HFFc6 (cell line): ENCODE results near the gene FAM180B. TPM values are rescaled to one million over a fixed set of nuclear protein-coding genes. Genes with fewer than 3 reads are reported as not detected.
A peak's percentile ranks its signal among the peaks of the same experiment; 100 is the strongest.

Experiments
- DNase-seq: peaks from one replicate; pipeline ENCODE4 v3.0.0-alpha.2; 2018
- H3K27ac Mint-ChIP-seq: 2 replicates; pipeline ENCODE4 v1.8.0; 2020; ENCODE audit warnings: mild to moderate bottlenecking, mixed read lengths
- H3K27me3 Mint-ChIP-seq: 2 replicates; pipeline ENCODE4 v1.8.0; 2021; ENCODE audit warnings: mild to moderate bottlenecking, moderate library complexity, mixed read lengths; ENCODE audit not compliant: insufficient read depth
- H3K36me3 Mint-ChIP-seq: 2 replicates; pipeline ENCODE4 v1.8.0; 2021; ENCODE audit warnings: low read depth, mixed read lengths
- H3K4me1 Mint-ChIP-seq: 2 replicates; pipeline ENCODE4 v1.8.0; 2020; ENCODE audit warnings: low read depth, mixed read lengths
- H3K4me3 Mint-ChIP-seq: 2 replicates; pipeline ENCODE4 v1.8.0; 2020; ENCODE audit warnings: mild to moderate bottlenecking, moderate library complexity, mixed read lengths
- H3K9me3 Mint-ChIP-seq: 2 replicates; pipeline ENCODE4 v1.8.0; 2020; ENCODE audit warnings: mild to moderate bottlenecking, mixed read lengths
- CTCF ChIP-seq: fragments of 200-600 bp; sonication (generic); IDR thresholded peaks from 2 replicates; pipeline ENCODE4 v1.5.0; 2021; ENCODE audit warnings: antibody characterized with exemption, mild to moderate bottlenecking
- total RNA-seq, 6 experiments: library from RNA; stranded (reverse); fragmentation: NEBNext Ultra II Directional; extraction: Animal tissue kit (Norgen Biotek cat#: 25700); gene quantifications; 2 replicates in 1 of 6; 3 replicates in 5 of 6; pipeline ENCODE4 v1.2.3, GENCODE V29; 2021

The FAM180B gene
- total RNA-seq, 6 experiments from 2014 or later = not detected

GRCh38 chr11:47603295-47603694, 16.8 kb downstream of the FAM180B start:
- H3K9me3 Mint-ChIP-seq = no peaks in the 10 kb centered on the region
- no peak overlapping the region for H3K27ac Mint-ChIP-seq

GRCh38 chr11:47605921-47606320, 19.4 kb downstream of the FAM180B start:
- no peaks in the 10 kb centered on the region for H3K36me3 Mint-ChIP-seq
- no peak overlapping the region for H3K27ac Mint-ChIP-seq
- H3K27me3 Mint-ChIP-seq = peaks cover 6% of the 10 kb centered on the region
- TF ChIP-seq CTCF = no peak
- no peak for DNase-seq
- no peaks in the 10 kb centered on the region for H3K9me3 Mint-ChIP-seq
- no peak overlapping the region for H3K4me3 Mint-ChIP-seq
- peaks cover 34% of the 10 kb centered on the region for H3K4me1 Mint-ChIP-seq

More at GRCh38 chr11:47603295-47603694, 16.8 kb downstream of the FAM180B start:
- peaks cover 10% of the 10 kb centered on the region for H3K27me3 Mint-ChIP-seq
- peaks cover 37% of the 10 kb centered on the region for H3K4me1 Mint-ChIP-seq
- DNase-seq = peak; percentile 34
- H3K4me3 Mint-ChIP-seq = no peak overlapping the region
- TF ChIP-seq CTCF = no peak
- H3K36me3 Mint-ChIP-seq = no peaks in the 10 kb centered on the region

- H3K27me3 Mint-ChIP-seq = peaks cover 5% of the 10 kb centered on the region
- H3K9me3 Mint-ChIP-seq = no peaks in the 10 kb centered on the region
- H3K36me3 Mint-ChIP-seq = no peaks in the 10 kb centered on the region
- no peak for DNase-seq
- no peak for TF ChIP-seq CTCF
- peaks cover 34% of the 10 kb centered on the region for H3K4me1 Mint-ChIP-seq
- no peak overlapping the region; the same call in 1 of the 2 replicates for H3K27ac Mint-ChIP-seq
- H3K4me3 Mint-ChIP-seq = no peak overlapping the region
Measured at GRCh38 chr11:47606731-47607130, 20.3 kb downstream of the FAM180B start.

- H3K4me1 Mint-ChIP-seq = peaks cover 34% of the 10 kb centered on the region
- peaks cover 5% of the 10 kb centered on the region for H3K27me3 Mint-ChIP-seq
- peak; percentile 81 for DNase-seq
- no peaks in the 10 kb centered on the region for H3K9me3 Mint-ChIP-seq
- no peak for TF ChIP-seq CTCF
- no peaks in the 10 kb centered on the region for H3K36me3 Mint-ChIP-seq
- H3K27ac Mint-ChIP-seq = peak overlapping the region; percentile 77
- peak overlapping the region; percentile 42 for H3K4me3 Mint-ChIP-seq
Measured at GRCh38 chr11:47607380-47607779, 20.9 kb downstream of the FAM180B start.

- Mint-ChIP-seq H3K27me3 (peaks cover 6% of the 10 kb centered on the region), H3K27ac (no peak overlapping the region), H3K4me3 (no peak overlapping the region), H3K9me3 (no peaks in the 10 kb centered on the region), H3K36me3 (no peaks in the 10 kb centered on the region), H3K4me1 (peaks cover 26% of the 10 kb centered on the region)
- DNase-seq = no peak
- TF ChIP-seq CTCF = no peak
Measured at GRCh38 chr11:47609675-47610074, 23.2 kb downstream of the FAM180B start.

GRCh38 chr11:47611348-47611794, 24.9 kb downstream of the FAM180B start:
- peaks cover 4% of the 10 kb centered on the region; the same call in 1 of the 2 replicates for H3K36me3 Mint-ChIP-seq
- H3K9me3 Mint-ChIP-seq = no peaks in the 10 kb centered on the region
- no peak for DNase-seq

More at GRCh38 chr11:47611348-47611794, 24.9 kb downstream of the FAM180B start:
- no peak for TF ChIP-seq CTCF
- Mint-ChIP-seq H3K27ac (no peak overlapping the region), H3K4me1 (peaks cover 22% of the 10 kb centered on the region), H3K4me3 (no peak overlapping the region), H3K27me3 (peaks cover 6% of the 10 kb centered on the region)
